Chondrocyte (in vitro differentiated cells): Measurements from ENCODE around the gene CBLL2. TPM values are rescaled to one million over a fixed set of nuclear protein-coding genes. Genes with fewer than 3 reads are reported as not detected.

Experiments
- DNase-seq: peaks from one replicate; pipeline ENCODE4 v3.0.0; 2021; ENCODE audit warnings: mixed read lengths, low spot score
- H3K27ac Mint-ChIP-seq: one replicate; pipeline ENCODE4 v1.8.0; 2021; ENCODE audit warnings: mild to moderate bottlenecking, moderate library complexity, mixed read lengths; ENCODE audit not compliant: unreplicated experiment
- H3K27me3 Mint-ChIP-seq: 2 replicates; pipeline ENCODE4 v1.8.0; 2021; ENCODE audit warnings: low read depth, mixed read lengths
- H3K36me3 Mint-ChIP-seq: 2 replicates; pipeline ENCODE4 v1.8.0; 2021; ENCODE audit warnings: low read depth, mixed read lengths
- H3K4me1 Mint-ChIP-seq: 2 replicates; pipeline ENCODE4 v1.8.0; 2021; ENCODE audit warnings: low read depth, mild to moderate bottlenecking, mixed read lengths
- H3K4me3 Mint-ChIP-seq: one replicate; pipeline ENCODE4 v1.8.0; 2021; ENCODE audit warnings: mild to moderate bottlenecking, moderate library complexity, mixed read lengths; ENCODE audit not compliant: unreplicated experiment
- H3K9me3 Mint-ChIP-seq: 2 replicates; pipeline ENCODE4 v1.8.0; 2021; ENCODE audit warnings: low read depth, mixed read lengths
- total RNA-seq: library from RNA; stranded (reverse); gene quantifications from 3 replicates; pipeline ENCODE4 v1.2.1, GENCODE V29; 2021
- TF ChIP-seq, protein P1 (sequence below): fragments of 200-600 bp; sonication (generic); IDR thresholded peaks from 2 replicates; pipeline ENCODE4 v1.5.0; 2021; ENCODE audit warnings: antibody characterized with exemption, mild to moderate bottlenecking, moderate library complexity

CBLL2 gene
- total RNA-seq, 1 donor from 2014 or later, result not detected

DNA sequence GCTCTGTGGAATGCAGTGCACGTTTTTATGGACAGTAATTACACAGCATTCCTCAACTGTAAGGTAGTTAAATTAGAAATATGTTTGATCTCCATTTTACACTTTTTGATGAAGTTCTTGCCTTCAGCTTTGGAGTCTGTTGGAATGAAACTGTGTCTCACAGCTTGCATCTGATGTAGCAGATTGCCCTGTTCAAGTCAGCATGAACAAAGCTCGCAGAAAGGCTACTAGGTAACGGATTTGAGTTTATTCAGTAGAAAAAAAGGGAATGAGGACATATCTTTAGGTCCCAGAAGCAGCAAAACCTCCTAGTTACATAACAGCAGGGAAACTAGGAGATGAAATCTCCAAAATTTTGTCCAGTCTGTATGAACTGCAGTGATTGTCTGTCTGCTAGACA, 24.3 kb upstream of the CBLL2 start:
- TF ChIP-seq, protein P1, sequence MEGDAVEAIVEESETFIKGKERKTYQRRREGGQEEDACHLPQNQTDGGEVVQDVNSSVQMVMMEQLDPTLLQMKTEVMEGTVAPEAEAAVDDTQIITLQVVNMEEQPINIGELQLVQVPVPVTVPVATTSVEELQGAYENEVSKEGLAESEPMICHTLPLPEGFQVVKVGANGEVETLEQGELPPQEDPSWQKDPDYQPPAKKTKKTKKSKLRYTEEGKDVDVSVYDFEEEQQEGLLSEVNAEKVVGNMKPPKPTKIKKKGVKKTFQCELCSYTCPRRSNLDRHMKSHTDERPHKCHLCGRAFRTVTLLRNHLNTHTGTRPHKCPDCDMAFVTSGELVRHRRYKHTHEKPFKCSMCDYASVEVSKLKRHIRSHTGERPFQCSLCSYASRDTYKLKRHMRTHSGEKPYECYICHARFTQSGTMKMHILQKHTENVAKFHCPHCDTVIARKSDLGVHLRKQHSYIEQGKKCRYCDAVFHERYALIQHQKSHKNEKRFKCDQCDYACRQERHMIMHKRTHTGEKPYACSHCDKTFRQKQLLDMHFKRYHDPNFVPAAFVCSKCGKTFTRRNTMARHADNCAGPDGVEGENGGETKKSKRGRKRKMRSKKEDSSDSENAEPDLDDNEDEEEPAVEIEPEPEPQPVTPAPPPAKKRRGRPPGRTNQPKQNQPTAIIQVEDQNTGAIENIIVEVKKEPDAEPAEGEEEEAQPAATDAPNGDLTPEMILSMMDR, result no peak
- no peak for DNase-seq
- peaks cover 29% of the 10 kb centered on the region for H3K4me1 Mint-ChIP-seq
- peaks cover 3% of the 10 kb centered on the region for H3K9me3 Mint-ChIP-seq
- H3K27ac Mint-ChIP-seq, result no peak overlapping the region
- H3K36me3 Mint-ChIP-seq, result peaks cover under 1% of the 10 kb centered on the region
- H3K27me3 Mint-ChIP-seq, result no peaks in the 10 kb centered on the region
- H3K4me3 Mint-ChIP-seq, result no peak overlapping the region

DNA sequence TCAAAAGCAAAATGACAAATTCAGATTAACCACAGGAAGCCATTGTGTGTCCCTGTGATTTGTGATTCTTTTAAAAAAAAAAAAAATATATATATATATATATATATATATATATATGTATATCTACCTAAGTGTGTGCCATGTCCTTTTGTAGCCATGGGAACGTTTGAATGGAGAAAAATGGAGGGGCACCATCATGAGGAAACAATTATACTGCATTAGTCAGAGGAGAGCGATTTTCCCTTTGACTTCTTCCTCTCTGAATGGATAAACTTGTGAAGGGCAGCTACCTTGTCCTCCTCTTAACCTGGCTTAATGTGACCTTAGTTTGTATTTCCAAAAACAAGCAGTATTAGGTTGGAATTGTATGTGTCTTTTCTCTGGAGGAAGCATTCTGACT, 23.3 kb upstream of the CBLL2 start:
- Mint-ChIP-seq H3K27ac (no peak overlapping the region), H3K4me3 (no peak overlapping the region), H3K4me1 (peaks cover 29% of the 10 kb centered on the region), H3K36me3 (no peaks in the 10 kb centered on the region), H3K27me3 (no peaks in the 10 kb centered on the region), H3K9me3 (no peaks in the 10 kb centered on the region)
- no peak for DNase-seq
- TF ChIP-seq, protein P1, result no peak

DNA sequence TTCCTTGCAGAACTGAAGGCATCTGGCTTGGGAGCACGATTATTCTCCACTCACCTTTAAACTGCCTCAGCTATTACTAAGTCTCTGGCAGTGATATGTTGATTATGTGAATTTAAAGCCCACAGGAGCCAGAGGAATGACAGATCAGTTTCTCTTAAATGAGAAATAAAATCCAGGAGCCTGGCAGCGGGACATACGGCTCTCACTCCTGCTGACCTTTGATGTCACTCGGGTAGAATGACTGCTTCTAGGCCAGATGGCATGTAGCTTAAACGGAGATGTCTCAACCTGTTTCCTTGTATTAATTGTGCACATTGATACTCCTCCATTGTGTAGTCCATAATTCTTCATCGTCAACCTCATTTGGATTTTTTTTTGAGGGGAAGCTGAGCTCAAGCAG, 4.0 kb upstream of the CBLL2 start:
- Mint-ChIP-seq H3K27ac (no peak overlapping the region), H3K4me1 (peaks cover under 1% of the 10 kb centered on the region), H3K9me3 (no peaks in the 10 kb centered on the region), H3K4me3 (no peak overlapping the region), H3K36me3 (no peaks in the 10 kb centered on the region), H3K27me3 (no peaks in the 10 kb centered on the region)
- TF ChIP-seq, protein P1, result no peak
- no peak for DNase-seq

DNA sequence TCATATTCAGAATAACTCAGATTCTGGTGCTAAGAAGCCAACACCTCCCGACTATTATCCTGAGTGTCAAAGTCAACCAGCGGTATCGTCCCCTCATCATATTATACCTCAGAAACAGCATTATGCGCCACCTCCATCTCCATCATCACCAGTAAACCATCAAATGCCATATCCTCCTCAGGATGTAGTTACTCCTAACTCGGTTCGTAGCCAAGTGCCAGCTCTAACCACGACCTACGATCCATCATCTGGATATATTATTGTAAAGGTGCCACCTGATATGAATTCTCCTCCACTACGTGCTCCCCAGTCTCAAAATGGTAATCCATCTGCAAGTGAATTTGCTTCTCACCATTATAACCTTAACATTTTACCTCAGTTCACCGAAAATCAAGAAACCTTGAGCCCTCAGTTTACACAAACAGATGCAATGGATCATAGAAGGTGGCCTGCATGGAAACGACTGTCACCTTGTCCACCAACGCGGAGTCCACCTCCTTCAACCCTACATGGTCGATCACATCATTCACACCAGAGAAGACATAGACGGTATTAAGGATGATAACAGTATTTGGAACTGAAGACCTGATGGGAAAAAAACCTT, 1.1 kb downstream of the CBLL2 start:
- DNase-seq, result no peak
- Mint-ChIP-seq H3K27ac (no peak overlapping the region), H3K4me3 (no peak overlapping the region), H3K27me3 (no peaks in the 10 kb centered on the region), H3K4me1 (peaks cover 6% of the 10 kb centered on the region), H3K9me3 (no peaks in the 10 kb centered on the region), H3K36me3 (no peaks in the 10 kb centered on the region)
- TF ChIP-seq, protein P1, result no peak

DNA sequence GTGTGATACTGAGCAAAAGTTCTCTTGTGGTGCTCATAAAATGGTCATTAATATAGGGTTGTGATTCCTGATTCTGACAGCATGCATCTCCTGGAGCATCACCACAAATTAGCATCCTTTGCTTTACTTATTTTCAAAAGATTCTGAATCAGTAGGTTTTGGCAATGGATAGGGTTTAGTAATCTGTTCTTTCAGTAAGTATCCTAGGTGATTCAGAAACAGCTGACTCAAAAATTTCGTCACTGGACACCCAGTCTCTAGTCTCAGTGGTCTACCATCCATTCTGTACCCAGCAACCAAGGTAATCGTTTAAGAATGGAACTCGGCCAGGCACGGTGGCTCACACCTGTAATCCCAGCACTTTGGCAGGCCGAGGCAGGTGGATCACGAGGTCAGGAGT, 4.1 kb downstream of the CBLL2 start:
- Mint-ChIP-seq H3K27me3 (no peaks in the 10 kb centered on the region), H3K27ac (no peak overlapping the region), H3K4me3 (no peak overlapping the region), H3K36me3 (no peaks in the 10 kb centered on the region), H3K4me1 (peaks cover 6% of the 10 kb centered on the region), H3K9me3 (peaks cover 7% of the 10 kb centered on the region)
- TF ChIP-seq, protein P1, result no peak
- no peak for DNase-seq
